GM12892 (cell line): ENCODE data around the gene TIAM1.

Source experiments
- POLR2A ChIP-seq: IDR thresholded peaks from 2 replicates; pipeline ENCODE4 v1.6.1; 2011; ENCODE audit warnings: low read depth, low read length, control low read depth
- POLR2AphosphoS5 ChIP-seq: IDR thresholded peaks from 2 replicates; pipeline ENCODE4 v1.6.1; 2011; ENCODE audit warnings: low read depth, low read length, control low read depth
- TAF1 ChIP-seq: IDR thresholded peaks from 2 replicates; pipeline ENCODE4 v1.6.1; 2011; ENCODE audit warnings: low read depth, mild to moderate bottlenecking, control low read depth, low read length, borderline replicate concordance

- TF ChIP-seq POLR2A: no peak
- TF ChIP-seq POLR2AphosphoS5: no peak
- no peak for TF ChIP-seq TAF1
These were observed 240.3 kb downstream of the TIAM1 start for GRCh38 chr21:31103571-31104265.
